ENCODE measurements around the gene SEC14L2.
"Not testable (repeated sequence)": the region's sequence is repeated elsewhere in the genome, so short reads cannot be mapped to it uniquely, and the experiment has no call there.

SEC14L2 gene

GRCh38 chr22:30460555-30460954 is 63.7 kb downstream of the SEC14L2 start:
- DNase-seq = not testable (repeated sequence)

GRCh38 chr22:30469165-30469564 is 72.3 kb downstream of the SEC14L2 start:
- no peak for DNase-seq

GRCh38 chr22:30470655-30471054 is 73.8 kb downstream of the SEC14L2 start:
- DNase-seq = no peak

GRCh38 chr22:30471616-30472318 is 74.9 kb downstream of the SEC14L2 start, which contains the start of gene SEC14L3:
TSS of gene SEC14L3 (minus strand) at chr22:30472017. CDS start at chr22:30471958, 59 bp downstream.
- DNase-seq = no peak

GRCh38 chr22:30472994-30473720 is 76.3 kb downstream of the SEC14L2 start:
- DNase-seq = no peak

- DNase-seq = no peak
Observed at GRCh38 chr22:30474121-30474520, 77.3 kb downstream of the SEC14L2 start.
